ENCODE data around the gene CELSR1.
A peak's percentile ranks its signal among the peaks of the same experiment; 100 is the strongest.

Gene CELSR1

DNA sequence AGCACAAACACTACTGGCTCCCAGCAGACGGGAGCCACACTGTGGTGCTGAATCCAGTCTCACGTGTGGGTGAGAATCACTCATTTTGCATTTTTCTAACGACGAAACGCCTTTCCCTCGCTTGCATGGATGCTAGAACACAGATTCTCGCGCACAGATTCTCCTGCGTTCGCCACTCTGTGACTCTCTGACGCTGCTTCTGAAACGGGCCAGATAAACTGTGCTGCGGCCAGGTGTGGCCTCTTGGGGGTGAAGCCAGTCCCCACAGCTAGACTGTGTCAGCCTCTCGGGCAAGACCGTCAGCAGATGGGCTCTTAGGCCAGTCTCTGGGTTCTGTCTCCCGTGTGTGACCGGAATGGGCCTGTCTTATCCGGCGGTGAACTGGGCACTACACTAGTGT lies 157.4 kb downstream of the CELSR1 start:
- DNase-seq (ENCODE audit: low read depth, low spot score), result no peak

GRCh38 chr22:46379066-46379930 lies 158.1 kb downstream of the CELSR1 start:
- peak; percentile 37 for DNase-seq (ENCODE audit: low read depth, low spot score)

DNA sequence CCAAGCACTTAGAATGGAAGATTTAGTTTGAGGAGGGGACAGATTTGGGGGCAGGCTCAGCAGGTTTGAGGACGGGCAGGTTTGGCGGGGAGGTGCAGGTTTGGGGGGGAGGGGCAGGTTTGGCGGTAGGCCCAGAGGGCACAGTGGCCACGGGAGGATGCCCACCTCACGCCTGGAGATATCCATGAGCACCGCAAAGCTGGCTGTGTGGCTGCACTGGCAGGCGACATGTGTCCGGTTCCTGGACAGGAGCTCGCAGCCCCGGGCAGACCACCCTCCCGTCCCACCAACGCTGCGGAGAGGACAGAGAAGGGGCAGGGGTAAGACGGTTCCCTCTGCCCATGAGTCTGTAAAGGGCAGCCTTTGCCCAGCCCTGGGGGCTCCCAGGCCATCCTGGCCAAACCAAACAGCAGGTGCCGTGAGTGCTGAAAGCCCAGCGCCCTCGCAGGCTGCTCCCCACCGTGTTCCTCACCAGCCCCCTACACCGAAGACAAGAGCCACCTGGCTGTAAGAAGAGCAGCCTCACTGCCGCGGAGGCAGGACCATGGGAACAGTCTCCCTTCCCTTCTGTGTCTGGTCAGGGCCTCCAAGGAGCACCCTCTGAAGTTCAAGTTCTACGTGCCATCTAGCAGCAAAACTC lies 158.9 kb downstream of the CELSR1 start:
- DNase-seq (ENCODE audit: low read depth, low spot score), result no peak

DNA sequence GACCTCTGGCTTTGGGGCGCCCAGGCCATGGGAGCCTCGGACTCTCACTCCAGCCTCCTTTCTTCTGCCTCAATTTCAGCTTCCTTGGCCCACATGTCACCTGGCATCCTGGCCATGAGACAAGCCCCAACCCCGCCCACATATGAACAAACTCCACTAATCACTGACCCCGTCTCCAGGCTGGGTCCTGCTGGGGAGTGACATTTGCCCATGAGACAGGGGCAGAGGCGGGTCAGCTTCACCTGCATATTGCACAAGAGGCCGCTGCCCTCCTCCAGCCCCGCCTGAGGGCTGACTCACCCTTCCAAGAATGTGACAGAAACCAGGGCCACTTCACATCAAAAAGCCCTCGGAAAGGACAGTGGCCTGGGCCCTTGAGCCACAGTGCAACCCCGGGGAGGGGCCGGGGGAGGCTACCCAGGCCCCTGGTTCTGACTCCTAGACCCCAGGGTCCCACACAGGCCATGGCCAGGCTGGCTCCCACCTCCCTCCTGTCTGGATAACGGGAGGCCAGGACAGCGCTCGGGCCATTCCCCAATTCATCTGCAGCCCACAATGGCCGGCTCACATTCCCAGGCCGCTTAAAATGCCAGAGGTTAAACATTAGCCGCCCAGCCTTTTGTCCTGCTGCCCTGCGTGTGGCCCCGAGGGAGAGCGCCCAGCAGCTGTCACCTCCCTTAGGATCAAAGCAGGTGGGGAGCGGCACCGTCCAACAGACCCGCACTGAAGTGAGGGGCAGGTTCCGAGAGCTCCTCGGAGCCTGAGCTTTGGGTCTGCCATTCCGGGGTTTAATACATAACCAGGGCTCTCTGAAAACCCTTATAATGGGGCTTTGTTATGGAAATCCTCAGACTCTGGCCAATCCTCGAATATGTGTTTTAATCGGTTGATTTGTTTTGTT lies 159.6 kb downstream of the CELSR1 start:
- DNase-seq (ENCODE audit: low read depth, low spot score), result peak; percentile 83

DNA sequence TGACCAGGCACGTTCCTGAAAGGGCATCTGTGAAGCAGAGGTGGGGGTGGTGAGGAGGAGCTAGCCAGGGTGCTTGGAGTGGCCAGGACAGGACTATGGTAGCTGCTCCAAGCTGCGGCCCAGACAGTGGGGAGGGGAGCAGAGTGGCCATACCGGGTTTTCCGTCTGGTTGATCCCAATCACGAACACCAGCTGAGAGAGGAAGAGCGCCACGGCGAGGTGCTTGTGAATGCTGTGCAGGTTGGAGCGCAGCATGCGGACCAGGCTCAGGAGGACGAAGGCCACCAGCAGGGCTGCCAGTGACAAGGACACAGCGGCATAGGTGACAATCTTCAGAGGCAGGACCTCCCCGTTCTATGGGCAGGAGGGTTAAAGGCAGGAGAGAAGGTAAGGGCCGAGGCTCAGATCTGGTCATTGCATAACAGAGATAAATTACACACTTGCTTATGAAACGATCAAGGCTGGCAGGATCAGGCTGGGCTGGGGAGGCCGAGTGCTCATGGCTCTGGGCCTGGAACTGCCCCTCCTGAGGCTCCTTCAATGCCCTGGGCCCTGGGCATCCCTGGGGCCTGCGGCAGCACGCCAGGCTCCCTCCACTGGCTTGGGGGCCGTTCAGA lies 160.4 kb downstream of the CELSR1 start:
- DNase-seq (ENCODE audit: low read depth, low spot score), result no peak

- DNase-seq (ENCODE audit: low read depth, low spot score), result no peak
Measured at GRCh38 chr22:46376111-46376510, 161.3 kb downstream of the CELSR1 start.

GRCh38 chr22:46374663-46375474 lies 162.6 kb downstream of the CELSR1 start:
- DNase-seq (ENCODE audit: low read depth, low spot score), result no peak

GRCh38 chr22:46373921-46374662 lies 163.3 kb downstream of the CELSR1 start:
- peak; percentile 84 for DNase-seq (ENCODE audit: low read depth, low spot score)

GRCh38 chr22:46373159-46373558 lies 164.3 kb downstream of the CELSR1 start:
- DNase-seq (ENCODE audit: low read depth, low spot score), result no peak

GRCh38 chr22:46372686-46373085 lies 164.7 kb downstream of the CELSR1 start:
- no peak for DNase-seq (ENCODE audit: low read depth, low spot score)

- no peak for DNase-seq (ENCODE audit: low read depth, low spot score)
Measured at GRCh38 chr22:46371623-46372226, 165.7 kb downstream of the CELSR1 start.

GRCh38 chr22:46370584-46371291 lies 166.7 kb downstream of the CELSR1 start:
- DNase-seq (ENCODE audit: low read depth, low spot score), result no peak

DNA sequence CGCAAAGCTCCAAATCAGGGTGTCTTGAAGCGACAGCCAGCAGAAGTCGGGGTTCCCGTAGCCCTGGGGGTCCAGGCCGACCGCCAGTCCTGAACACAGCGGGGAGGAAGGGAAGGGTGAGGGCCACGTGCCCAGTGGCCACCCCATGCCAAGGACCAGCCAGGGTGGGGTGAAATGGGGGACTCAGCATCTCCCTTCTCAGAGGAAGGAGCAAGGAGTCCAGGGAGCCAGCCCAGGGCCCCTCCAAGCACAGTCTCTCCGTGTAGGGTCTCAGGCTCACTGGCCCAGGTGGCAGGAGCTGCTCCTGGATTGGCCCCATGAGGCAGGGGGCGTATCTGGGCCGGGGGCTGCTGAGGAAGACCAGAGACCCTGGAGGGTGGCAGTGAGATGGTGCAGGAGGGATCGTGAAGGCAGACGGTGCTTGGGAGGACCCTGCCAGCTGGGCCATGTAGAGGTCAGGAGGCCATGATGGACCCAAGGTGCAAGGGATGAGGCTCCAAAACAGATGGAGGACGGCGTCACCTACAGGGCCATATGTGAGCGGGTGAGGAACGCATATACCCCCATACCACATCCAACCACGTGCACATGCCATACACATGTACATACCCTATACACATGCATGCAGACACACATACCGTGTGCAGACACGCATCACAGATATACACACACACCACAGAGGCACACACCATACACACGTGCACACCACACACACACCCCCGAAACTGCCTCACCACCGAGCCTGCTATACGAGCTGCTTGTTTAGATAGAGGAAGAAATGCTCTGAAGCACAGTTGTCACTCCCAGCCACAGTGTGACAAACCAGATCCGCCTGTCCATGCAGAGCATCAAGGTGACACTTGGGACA lies 167.5 kb downstream of the CELSR1 start:
- no peak for DNase-seq (ENCODE audit: low read depth, low spot score)

DNA sequence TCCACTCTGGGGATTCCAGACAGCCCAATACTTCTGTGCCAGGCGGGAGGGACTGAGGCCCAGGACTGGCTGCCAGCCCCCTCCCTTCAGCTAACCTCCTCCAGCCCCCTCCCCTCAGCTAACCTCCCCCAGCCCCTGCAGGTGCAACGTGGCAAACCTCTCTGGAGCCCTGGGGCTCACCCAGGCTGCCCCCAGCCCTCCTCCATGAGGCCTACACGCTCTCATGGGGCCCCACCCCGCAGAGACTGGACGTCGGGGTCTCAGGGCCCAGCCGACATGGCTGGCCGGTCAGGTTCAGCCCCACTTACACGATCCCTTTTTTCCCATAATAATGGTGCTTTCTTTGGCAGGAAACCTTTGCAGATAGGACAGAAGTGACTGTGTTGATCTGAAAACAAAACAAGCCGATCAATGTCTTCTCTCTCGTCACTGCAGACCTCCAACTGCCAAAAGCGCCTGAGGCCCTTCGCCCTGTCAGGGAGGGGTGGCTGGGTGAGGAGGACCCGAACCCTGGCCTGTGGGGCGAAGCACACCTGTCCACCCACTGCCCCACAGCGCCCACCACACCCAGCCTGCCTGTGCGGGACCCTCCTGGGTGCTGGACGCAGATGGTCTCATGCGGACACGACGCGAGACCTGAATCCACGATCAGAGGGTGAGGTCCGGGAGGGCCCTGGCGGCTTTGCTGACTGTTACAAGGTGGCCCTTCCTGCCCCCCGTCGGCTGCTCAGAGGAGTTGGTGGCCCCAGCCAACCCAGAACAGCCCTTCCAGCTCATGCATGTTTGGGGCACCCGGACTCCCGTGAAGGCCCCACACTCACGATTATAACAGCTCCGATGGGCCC lies 168.3 kb downstream of the CELSR1 start:
- DNase-seq (ENCODE audit: low read depth, low spot score), result no peak

- DNase-seq (ENCODE audit: low read depth, low spot score), result no peak
Measured at GRCh38 chr22:46368422-46368821, 169.0 kb downstream of the CELSR1 start.

GRCh38 chr22:46367707-46368191 lies 169.7 kb downstream of the CELSR1 start:
- DNase-seq (ENCODE audit: low read depth, low spot score), result peak; percentile 82

Measured in astrocyte of the hippocampus (primary cell).